Stomach (tissue), 9 donors: ENCODE data around the gene SUPT3H. TPM values are rescaled to one million over a fixed set of nuclear protein-coding genes. Genes with fewer than 3 reads are reported as not detected.
"Not testable (repeated sequence)": the region's sequence is repeated elsewhere in the genome, so short reads cannot be mapped to it uniquely, and the experiment has no call there.

Experiments
- DNase-seq, 2 donors: peaks; one replicate each; pipeline versions ENCODE4 v3.0.0 to v3.0.0-alpha.2; 2013 to 2019
- H3K27ac ChIP-seq, 5 donors: fragments of 200-600 bp in 4 of 5; sonication (generic) in 4 of 5; one replicate each; pipeline ENCODE4 v1.5.1; 2013 to 2019; ENCODE audit warnings: mild to moderate bottlenecking in 1 of 5, moderate library complexity in 1 of 5
- H3K27me3 ChIP-seq, 3 donors: fragments of 200-600 bp; sonication (generic); one replicate each; pipeline ENCODE4 v1.5.1; 2017 to 2019; ENCODE audit warnings: mixed run types in 1 of 3
- H3K36me3 ChIP-seq, 4 donors: fragments of 200-600 bp; sonication (generic); 1 replicate in 3 of 4; 2 replicates in 1 of 4; pipeline ENCODE4 v1.5.1; 2016 to 2019
- H3K4me1 ChIP-seq, 4 donors: fragments of 200-600 bp; sonication (generic); one replicate each; pipeline ENCODE4 v1.5.1; 2016 to 2019
- H3K4me3 ChIP-seq, 4 donors: fragments of 200-600 bp; sonication (generic) in 3 of 4; one replicate each; pipeline ENCODE4 v1.5.1; 2016 to 2019; ENCODE audit warnings: mild to moderate bottlenecking in 1 of 4
- H3K9me3 ChIP-seq, 4 donors: fragments of 200-600 bp; sonication (generic); one replicate each; pipeline ENCODE4 v1.5.1; 2016 to 2019
- CTCF ChIP-seq, 7 experiments: fragments of 450-650 bp in 4 of 7; fragments of 200-600 bp in 3 of 7; sonication (generic) in 3 of 7; IDR thresholded peaks; one replicate each; pipeline ENCODE4 v1.5.1; 2016 to 2019; ENCODE audit warnings: antibody characterized with exemption in 7 of 7, control low read depth in 2 of 7, mild to moderate bottlenecking in 1 of 7
- EP300 ChIP-seq: sonication (generic); formaldehyde crosslinking; IDR thresholded peaks from one replicate; pipeline ENCODE4 v1.6.1; 2017; ENCODE audit warnings: antibody characterized with exemption
- POLR2A ChIP-seq, 4 donors: fragments of 450-650 bp; IDR thresholded peaks; one replicate each; pipeline ENCODE4 v1.6.1; 2016; ENCODE audit warnings: antibody characterized with exemption in 4 of 4, control low read depth in 2 of 4, mild to moderate bottlenecking in 1 of 4, moderate library complexity in 1 of 4
- POLR2AphosphoS5 ChIP-seq, 3 donors: sonication (generic); formaldehyde crosslinking; IDR thresholded peaks; one replicate each; pipeline ENCODE4 v1.6.1; 2016; ENCODE audit warnings: antibody characterized with exemption in 3 of 3
- WGBS, 5 donors: extraction: QIAGEN DNeasy Blood & Tissue Kit in 3 of 5; methylation state at CpG; one replicate each; pipeline versions ENCODE4 v1.1.5 to v1.1.7; 2013 to 2018; 5-methylcytosine and 5-hydroxymethylcytosine counted together
- intact Hi-C: fragments of 100-400 bp; cut with DNase I; formaldehyde crosslinking; loops from one replicate; pipeline ENCODE4 v1.15.1; 2023; ENCODE audit warnings: low total_unique reads
- polyA plus RNA-seq, 3 donors: library from polyadenylated mRNA; stranded (reverse); fragments of 200-250 nt; gene quantifications; one replicate each; pipeline ENCODE4 v1.2.3, GENCODE V29; 2013
- total RNA-seq, 5 donors: library from RNA; depleted of rRNA; stranded (reverse); fragments of >200 nt; gene quantifications; one replicate each; pipeline versions ENCODE4 v1.1.0 to v1.2.3, GENCODE V29; 2014 to 2016
- donor health status: healthy with polysubstance abuse.
- donor health status: Bipolar disorder and iron deficiency.
- donor health status: healthy.

SUPT3H gene
- total and polyA plus RNA-seq, 8 donors, result 0.29 to 16.2 (median 4.0) TPM; not detected in 1

- TF ChIP-seq EP300 (no peak), POLR2AphosphoS5 (IDR thresholded peaks at IDR 0.05) (no peak), CTCF (IDR thresholded peaks at IDR 0.05) (no peak), POLR2A (IDR thresholded peaks at IDR 0.05) (no peak)
- Histone ChIP-seq H3K27me3 (no peaks in the 10 kb centered on the region), H3K4me3 (no peak overlapping the region), H3K27ac (no peak overlapping the region), H3K9me3 (peaks cover 0 to 11% (median 4%) of the 10 kb centered on the region in 4 donors), H3K4me1 (no peaks in the 10 kb centered on the region), H3K36me3 (no peaks in the 10 kb centered on the region)
- intact Hi-C loops, result no loop called here
- DNase-seq, result no peak
Measured at GRCh38 chr6:45073771-45074170, 304.0 kb downstream of the SUPT3H start.

- Histone ChIP-seq H3K36me3 (no peaks in the 10 kb centered on the region), H3K4me1 (no peaks in the 10 kb centered on the region), H3K27ac (no peak overlapping the region), H3K4me3 (no peak overlapping the region), H3K27me3 (no peaks in the 10 kb centered on the region), H3K9me3 (no peaks in the 10 kb centered on the region)
- TF ChIP-seq EP300 (no peak), CTCF (IDR thresholded peaks at IDR 0.05) (no peak), POLR2AphosphoS5 (IDR thresholded peaks at IDR 0.05) (no peak), POLR2A (IDR thresholded peaks at IDR 0.05) (no peak)
- 70 to 90% (median 83%) methylated on average over 3 of the region's 3 CpGs for WGBS, 5 donors
- intact Hi-C loops, result no loop called here
- no peak for DNase-seq
Measured at GRCh38 chr6:45072673-45073072, 305.1 kb downstream of the SUPT3H start.

- Histone ChIP-seq H3K36me3 (no peaks in the 10 kb centered on the region), H3K27ac (no peak overlapping the region), H3K4me1 (no peaks in the 10 kb centered on the region), H3K9me3 (no peaks in the 10 kb centered on the region), H3K27me3 (no peaks in the 10 kb centered on the region), H3K4me3 (no peak overlapping the region)
- TF ChIP-seq POLR2A (IDR thresholded peaks at IDR 0.05) (no peak), CTCF (IDR thresholded peaks at IDR 0.05) (no peak), EP300 (no peak), POLR2AphosphoS5 (IDR thresholded peaks at IDR 0.05) (no peak)
- no peak for DNase-seq
- 77 to 100% (median 90%) methylated on average over 1 of the region's 1 CpG for WGBS, 5 donors
- intact Hi-C loops, result no loop called here
Measured at GRCh38 chr6:45072016-45072415, 305.7 kb downstream of the SUPT3H start.

GRCh38 chr6:45069091-45069490 lies 308.6 kb downstream of the SUPT3H start:
- intact Hi-C loops, result no loop called here
- no peak overlapping the region for H3K4me3 ChIP-seq
- 76 to 83% (median 80%) methylated on average over 3 of the region's 3 CpGs for WGBS, 5 donors
- H3K4me1 ChIP-seq, result no peaks in the 10 kb centered on the region
- H3K9me3 ChIP-seq, result no peaks in the 10 kb centered on the region
- H3K36me3 ChIP-seq, result no peaks in the 10 kb centered on the region
- DNase-seq, result no peak
- no peak overlapping the region for H3K27ac ChIP-seq
- no peaks in the 10 kb centered on the region for H3K27me3 ChIP-seq
- TF ChIP-seq POLR2A (IDR thresholded peaks at IDR 0.05), result no peak
- no peak for TF ChIP-seq POLR2AphosphoS5 (IDR thresholded peaks at IDR 0.05)
- TF ChIP-seq CTCF (IDR thresholded peaks at IDR 0.05), result no peak
- no peak for TF ChIP-seq EP300

GRCh38 chr6:45067446-45067845 lies 310.3 kb downstream of the SUPT3H start:
- intact Hi-C loops, H3K4me1 ChIP-seq, H3K9me3 ChIP-seq, H3K27ac ChIP-seq, H3K4me3 ChIP-seq, H3K27me3 ChIP-seq, H3K36me3 ChIP-seq, DNase-seq: not testable (repeated sequence)
- 80 to 93% (median 90%) methylated on average over 1 of the region's 1 CpG; no CpG with 5 or more reads in 2 of the 5 donors for WGBS, 5 donors

GRCh38 chr6:45062659-45063058 lies 315.1 kb downstream of the SUPT3H start:
- DNase-seq, H3K36me3 ChIP-seq, H3K27ac ChIP-seq, H3K4me1 ChIP-seq, intact Hi-C loops, H3K9me3 ChIP-seq, H3K27me3 ChIP-seq, H3K4me3 ChIP-seq: not testable (repeated sequence)
- 68 to 85% (median 81%) methylated on average over 4 to 15 of the region's 15 CpGs for WGBS, 5 donors
